H1 (cell line): ENCODE data around the gene OGFOD2. TPM values are rescaled to one million over a fixed set of nuclear protein-coding genes. Genes with fewer than 3 reads are reported as not detected.
A peak's percentile ranks its signal among the peaks of the same experiment; 100 is the strongest.

Source experiments
- BACH1 ChIP-seq: IDR thresholded peaks from 2 replicates; pipeline ENCODE4 v1.6.1; 2012; ENCODE audit warnings: low read length, improper control_type of control experiment
- BCL11A ChIP-seq, 2 experiments: IDR thresholded peaks; one replicate each; pipeline ENCODE4 v1.6.1; 2011; ENCODE audit warnings: low read depth in 2 of 2, low read length in 2 of 2, mild to moderate bottlenecking in 2 of 2
- CBX8 ChIP-seq: fragments of 300-800, 300-1000 bp; sonication (generic); IDR thresholded peaks from 2 replicates; pipeline ENCODE4 v1.7.1; 2016; ENCODE audit warnings: low read depth, low read length, borderline replicate concordance
- CHD1 ChIP-seq: IDR thresholded peaks from 2 replicates; pipeline ENCODE4 v1.6.1; 2012; ENCODE audit warnings: low read depth, low read length, improper control_type of control experiment
- CHD2 ChIP-seq: IDR thresholded peaks from 2 replicates; pipeline ENCODE4 v1.6.1; 2012; ENCODE audit warnings: low read length, improper control_type of control experiment
- CTCF ChIP-seq, 3 experiments: IDR thresholded peaks; 1 replicate in 2 of 3; 2 replicates in 1 of 3; pipeline versions ENCODE4 v1.5.1 to v1.6.1; 2011; ENCODE audit warnings: low read length in 3 of 3, mild to moderate bottlenecking in 3 of 3, inconsistent platforms in 2 of 3, low read depth in 1 of 3, moderate library complexity in 1 of 3; ENCODE audit not compliant: insufficient read depth in 1 of 3; ENCODE audit errors: control extremely low read depth in 1 of 3
- EGR1 ChIP-seq: IDR thresholded peaks from 2 replicates; pipeline ENCODE4 v1.6.1; 2011; ENCODE audit warnings: low read depth, low read length, borderline replicate concordance
- EZH2 ChIP-seq: fragments of 200-600 bp; sonication (generic); IDR thresholded peaks from 2 replicates; pipeline ENCODE4 v1.7.1; 2012; ENCODE audit warnings: low read depth, mild to moderate bottlenecking, moderate library complexity, low read length, inconsistent platforms; ENCODE audit not compliant: severe bottlenecking
- JUN ChIP-seq: IDR thresholded peaks from 2 replicates; pipeline ENCODE4 v1.6.1; 2011; ENCODE audit warnings: low read depth, mild to moderate bottlenecking, improper control_type of control experiment, low read length
- JUND ChIP-seq: IDR thresholded peaks from 2 replicates; pipeline ENCODE4 v1.6.1; 2011; ENCODE audit warnings: mild to moderate bottlenecking, improper control_type of control experiment, low read length
- PHF8 ChIP-seq: fragments of 200-600 bp; sonication (generic); conservative IDR thresholded peaks from 2 replicates; pipeline ENCODE4 v1.7.1; 2012; ENCODE audit warnings: low read depth, mild to moderate bottlenecking, inconsistent platforms, low read length, moderate library complexity
- RAD21 ChIP-seq, 2 experiments: IDR thresholded peaks in 1 of 2; conservative IDR thresholded peaks in 1 of 2; 2 replicates each; pipeline ENCODE4 v1.6.1; 2011; ENCODE audit warnings: low read depth in 2 of 2, low read length in 2 of 2, improper control_type of control experiment in 1 of 2, inconsistent platforms in 1 of 2, mild to moderate bottlenecking in 1 of 2, moderate library complexity in 1 of 2
- RFX5 ChIP-seq: IDR thresholded peaks from 2 replicates; pipeline ENCODE4 v1.6.1; 2011; ENCODE audit warnings: low read depth, low read length, improper control_type of control experiment, borderline replicate concordance
- RXRA ChIP-seq: IDR thresholded peaks from 2 replicates; pipeline ENCODE4 v1.6.1; 2011; ENCODE audit warnings: low read depth, mild to moderate bottlenecking, low read length, moderate library complexity; ENCODE audit not compliant: insufficient read depth
- SIN3A ChIP-seq, 2 experiments: IDR thresholded peaks in 1 of 2; conservative IDR thresholded peaks in 1 of 2; 2 replicates each; pipeline ENCODE4 v1.6.1; 2011 to 2012; ENCODE audit warnings: low read length in 2 of 2, improper control_type of control experiment in 1 of 2, low read depth in 1 of 2, mild to moderate bottlenecking in 1 of 2
- TAF7 ChIP-seq: optimal IDR thresholded peaks from 2 replicates; pipeline ENCODE3; 2011; ENCODE audit warnings: low read depth, mild to moderate bottlenecking, inconsistent platforms, low read length, moderate library complexity, borderline replicate concordance
- polyA plus RNA-seq, 7 experiments: library from polyadenylated mRNA; depleted of rRNA in 3 of 7; stranded (reverse) in 5 of 7; unstranded in 2 of 7; fragments of >200 nt in 5 of 7; fragments of 200-250 nt in 2 of 7; gene quantifications; 1 replicate in 5 of 7; 2 replicates in 1 of 7; 4 replicates in 1 of 7; pipeline versions ENCODE4 v1.2.1 to v1.2.3, GENCODE V29; 2011 to 2013; ENCODE audit warnings: missing spikeins in 2 of 7, mixed read lengths in 2 of 7
- total RNA-seq: library from RNA; stranded (reverse); fragmentation: NEBNext Ultra II Directional; extraction: Animal tissue kit (Norgen Biotek cat#: 25700); gene quantifications from 2 replicates; pipeline ENCODE4 v1.2.1, GENCODE V29; 2021
- TF ChIP-seq, protein P1 (sequence below): IDR thresholded peaks from 2 replicates; pipeline ENCODE4 v1.6.1; 2012; ENCODE audit warnings: inconsistent platforms
- TF ChIP-seq, protein P2 (sequence below): IDR thresholded peaks from 2 replicates; pipeline ENCODE4 v1.6.1; 2011; ENCODE audit warnings: low read depth, mild to moderate bottlenecking, low read length; ENCODE audit not compliant: insufficient read depth

Gene OGFOD2
- total and polyA plus RNA-seq, 2 of the 8 experiments (the other 6 are each of a cell fraction or from before 2014, with no cell fraction given) = 17.3 to 20.3 TPM

GRCh38 chr12:122965851-122966742 lies 8.9 kb upstream of the OGFOD2 start, which contains the start of gene ABCB9 (continued):
- TF ChIP-seq RXRA (no peak), TAF7 (no peak), PHF8 (no peak), BCL11A (IDR thresholded peaks at IDR 0.05; ENCODE audit: low read depth in 2 of 2, low read length in 2 of 2) (no peak), JUND (no peak), BACH1 (no peak; the same call in 1 of the 2 replicates), CBX8 (no peak), RAD21 (IDR thresholded peaks at IDR 0.05 in 1 of 2, conservative IDR thresholded peaks at IDR 0.05 in 1 of 2; ENCODE audit: low read depth in 2 of 2, low read length in 2 of 2) (no peak), SIN3A (conservative IDR thresholded peaks at IDR 0.05 in 1 of 2, IDR thresholded peaks at IDR 0.05 in 1 of 2; ENCODE audit: low read depth in 1 of 2, low read length in 2 of 2) (no peak; a peak in 1 of 4 replicates), EGR1 (no peak), CHD2 (no peak), EZH2 (no peak), CHD1 (no peak), RFX5 (no peak), CTCF (IDR thresholded peaks at IDR 0.05; ENCODE audit: control extremely low read depth in 1 of 3, insufficient read depth in 1 of 3, low read depth in 1 of 3, low read length in 3 of 3) (no peak), JUN (no peak)
- TF ChIP-seq, protein P1, sequence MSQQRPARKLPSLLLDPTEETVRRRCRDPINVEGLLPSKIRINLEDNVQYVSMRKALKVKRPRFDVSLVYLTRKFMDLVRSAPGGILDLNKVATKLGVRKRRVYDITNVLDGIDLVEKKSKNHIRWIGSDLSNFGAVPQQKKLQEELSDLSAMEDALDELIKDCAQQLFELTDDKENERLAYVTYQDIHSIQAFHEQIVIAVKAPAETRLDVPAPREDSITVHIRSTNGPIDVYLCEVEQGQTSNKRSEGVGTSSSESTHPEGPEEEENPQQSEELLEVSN = 0 out of 2 replicates have a peak, but pooled peaks have one; percentile 20
- TF ChIP-seq, protein P2, sequence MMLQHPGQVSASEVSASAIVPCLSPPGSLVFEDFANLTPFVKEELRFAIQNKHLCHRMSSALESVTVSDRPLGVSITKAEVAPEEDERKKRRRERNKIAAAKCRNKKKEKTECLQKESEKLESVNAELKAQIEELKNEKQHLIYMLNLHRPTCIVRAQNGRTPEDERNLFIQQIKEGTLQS = no peak
